Epithelial cell of proximal tubule (primary cell): Measurements from ENCODE around the gene FOXP2. TPM values are rescaled to one million over a fixed set of nuclear protein-coding genes. Genes with fewer than 3 reads are reported as not detected.
"Not testable (repeated sequence)": the region's sequence is repeated elsewhere in the genome, so short reads cannot be mapped to it uniquely, and the experiment has no call there.

Source experiments
- DNase-seq: peaks from one replicate; pipeline ENCODE4 v3.0.0-alpha.2; 2011; ENCODE audit warnings: low read depth
- H3K4me3 ChIP-seq: 2 replicates; pipeline ENCODE4 v1.5.1; 2011; ENCODE audit warnings: low read depth, mild to moderate bottlenecking, low read length
- CTCF ChIP-seq: conservative IDR thresholded peaks from 2 replicates; pipeline ENCODE4 v1.5.1; 2012; ENCODE audit warnings: low read depth, mild to moderate bottlenecking, low read length
- total RNA-seq: library from RNA; depleted of rRNA; stranded (reverse); fragments of >200 nt; gene quantifications from 2 replicates; pipeline ENCODE4 v1.2.3, GENCODE V29; 2015

Gene FOXP2
- total RNA-seq, 1 donor from 2014 or later: 0.06 TPM

- H3K4me3 ChIP-seq: no peak overlapping the region
- TF ChIP-seq CTCF: no peak
- DNase-seq: no peak
These were observed 173.9 kb downstream of the FOXP2 start for GRCh38 chr7:114588506-114588905.

GRCh38 chr7:114589436-114589835, 174.8 kb downstream of the FOXP2 start:
- no peak for TF ChIP-seq CTCF
- no peak overlapping the region for H3K4me3 ChIP-seq
- no peak for DNase-seq

GRCh38 chr7:114590298-114590697, 175.7 kb downstream of the FOXP2 start:
- no peak for DNase-seq
- no peak overlapping the region for H3K4me3 ChIP-seq
- no peak for TF ChIP-seq CTCF

GRCh38 chr7:114598946-114599345, 184.3 kb downstream of the FOXP2 start:
- DNase-seq: no peak
- TF ChIP-seq CTCF: no peak
- H3K4me3 ChIP-seq: no peak overlapping the region

- TF ChIP-seq CTCF: no peak
- DNase-seq: no peak
- no peak overlapping the region for H3K4me3 ChIP-seq
These were observed 191.5 kb downstream of the FOXP2 start for GRCh38 chr7:114606100-114606499.

- not testable (repeated sequence) for DNase-seq, H3K4me3 ChIP-seq
These were observed 194.2 kb downstream of the FOXP2 start for GRCh38 chr7:114608822-114609221.

- no peak for DNase-seq
- no peak overlapping the region for H3K4me3 ChIP-seq
- TF ChIP-seq CTCF: no peak
These were observed 205.6 kb downstream of the FOXP2 start for GRCh38 chr7:114620208-114620607.

- no peak overlapping the region for H3K4me3 ChIP-seq
- no peak for DNase-seq
- no peak for TF ChIP-seq CTCF
These were observed 207.6 kb downstream of the FOXP2 start for GRCh38 chr7:114622221-114622620.
